Measurements from ENCODE around the gene RLBP1. TPM values are rescaled to one million over a fixed set of nuclear protein-coding genes. Genes with fewer than 3 reads are reported as not detected.

Gene RLBP1
- total RNA-seq, 1 donor from 2014 or later, result not detected

DNA sequence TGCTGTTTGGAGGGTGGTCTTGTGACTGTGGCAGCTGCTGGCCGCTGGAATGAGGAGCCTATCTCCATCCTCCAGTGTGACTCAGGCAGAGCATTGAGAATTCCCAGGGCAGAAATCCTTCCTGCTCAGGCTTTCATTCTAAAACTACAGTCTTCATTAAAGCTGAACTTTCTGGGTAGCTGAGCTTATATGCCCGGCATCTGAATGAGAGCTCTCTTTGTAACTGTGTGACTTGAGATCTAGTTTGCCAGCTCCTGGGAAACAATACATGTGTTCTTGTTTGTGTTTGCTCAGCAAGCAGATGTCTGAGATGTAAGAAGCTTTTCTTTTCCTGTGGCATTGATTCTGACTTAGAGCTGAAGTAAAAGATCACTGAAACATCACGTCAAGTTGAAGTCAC is 22.4 kb downstream of the RLBP1 start:
- no peak for DNase-seq (ENCODE audit: low spot score)
- no peak for TF ChIP-seq CTCF (IDR thresholded peaks at IDR 0.05)
- Mint-ChIP-seq H3K36me3 (ENCODE audit: low read depth) (peaks cover 6% of the 10 kb centered on the region), H3K4me1 (ENCODE audit: low read depth) (peaks cover 24% of the 10 kb centered on the region), H3K27me3 (ENCODE audit: low read depth) (no peaks in the 10 kb centered on the region), H3K9me3 (ENCODE audit: low read depth) (no peaks in the 10 kb centered on the region), H3K27ac (ENCODE audit: unreplicated experiment) (no peak overlapping the region), H3K4me3 (ENCODE audit: unreplicated experiment) (no peak overlapping the region)

DNA sequence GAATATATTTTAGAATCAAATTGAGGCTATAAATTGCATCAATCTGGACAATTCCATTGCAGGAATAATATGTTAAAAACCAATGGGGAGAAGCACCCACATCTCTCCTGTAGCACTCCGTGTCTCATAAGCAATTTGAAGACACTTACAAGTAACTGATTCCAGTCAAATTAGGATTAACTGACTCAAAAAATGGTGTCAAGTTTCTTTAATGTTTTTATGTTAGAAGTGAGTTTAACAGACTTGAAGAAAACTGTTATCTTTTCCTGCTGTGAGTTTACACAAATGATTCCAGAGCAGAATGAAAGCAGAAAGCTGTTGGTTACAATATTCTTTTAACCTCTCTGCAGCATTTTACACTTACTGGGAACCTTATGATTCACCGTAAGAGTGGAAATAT is 23.2 kb downstream of the RLBP1 start:
- H3K27ac Mint-ChIP-seq (ENCODE audit: unreplicated experiment), result no peak overlapping the region
- H3K9me3 Mint-ChIP-seq (ENCODE audit: low read depth), result no peaks in the 10 kb centered on the region
- H3K4me1 Mint-ChIP-seq (ENCODE audit: low read depth), result peaks cover 24% of the 10 kb centered on the region
- DNase-seq (ENCODE audit: low spot score), result no peak
- no peak overlapping the region for H3K4me3 Mint-ChIP-seq (ENCODE audit: unreplicated experiment)
- H3K27me3 Mint-ChIP-seq (ENCODE audit: low read depth), result no peaks in the 10 kb centered on the region
- H3K36me3 Mint-ChIP-seq (ENCODE audit: low read depth), result peaks cover 11% of the 10 kb centered on the region
- TF ChIP-seq CTCF (IDR thresholded peaks at IDR 0.05), result no peak

- no peak overlapping the region for H3K4me3 Mint-ChIP-seq (ENCODE audit: unreplicated experiment)
- no peaks in the 10 kb centered on the region for H3K9me3 Mint-ChIP-seq (ENCODE audit: low read depth)
- peaks cover 24% of the 10 kb centered on the region for H3K4me1 Mint-ChIP-seq (ENCODE audit: low read depth)
- no peak for TF ChIP-seq CTCF (IDR thresholded peaks at IDR 0.05)
- no peak for DNase-seq (ENCODE audit: low spot score)
- peaks cover 13% of the 10 kb centered on the region for H3K36me3 Mint-ChIP-seq (ENCODE audit: low read depth)
- no peak overlapping the region for H3K27ac Mint-ChIP-seq (ENCODE audit: unreplicated experiment)
- H3K27me3 Mint-ChIP-seq (ENCODE audit: low read depth), result no peaks in the 10 kb centered on the region
Measured at GRCh38 chr15:89197503-89197971, 23.8 kb downstream of the RLBP1 start.

DNA sequence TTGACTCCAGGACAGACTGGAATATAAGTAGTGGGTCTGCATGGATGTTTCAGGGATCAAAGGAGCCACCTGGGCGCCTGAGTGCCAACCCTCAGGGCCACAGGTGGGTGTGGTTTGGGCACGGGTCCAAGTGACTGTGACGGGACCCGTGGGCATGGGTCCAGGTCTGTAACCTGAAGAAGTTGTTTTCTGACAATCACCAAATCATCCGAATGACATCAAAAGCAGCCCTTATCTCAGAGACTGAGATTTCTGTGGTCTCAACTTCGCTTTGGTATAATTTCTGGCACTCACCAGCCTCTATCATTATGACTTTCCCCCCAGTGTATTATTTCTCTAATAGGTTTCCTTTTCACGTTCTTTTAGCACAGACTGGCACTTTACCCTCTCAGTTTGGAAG is 24.4 kb downstream of the RLBP1 start:
- no peak overlapping the region for H3K4me3 Mint-ChIP-seq (ENCODE audit: unreplicated experiment)
- no peaks in the 10 kb centered on the region for H3K9me3 Mint-ChIP-seq (ENCODE audit: low read depth)
- TF ChIP-seq CTCF (IDR thresholded peaks at IDR 0.05), result no peak
- H3K27me3 Mint-ChIP-seq (ENCODE audit: low read depth), result no peaks in the 10 kb centered on the region
- no peak overlapping the region for H3K27ac Mint-ChIP-seq (ENCODE audit: unreplicated experiment)
- peaks cover 14% of the 10 kb centered on the region for H3K36me3 Mint-ChIP-seq (ENCODE audit: low read depth)
- no peak for DNase-seq (ENCODE audit: low spot score)
- peaks cover 24% of the 10 kb centered on the region for H3K4me1 Mint-ChIP-seq (ENCODE audit: low read depth)

DNA sequence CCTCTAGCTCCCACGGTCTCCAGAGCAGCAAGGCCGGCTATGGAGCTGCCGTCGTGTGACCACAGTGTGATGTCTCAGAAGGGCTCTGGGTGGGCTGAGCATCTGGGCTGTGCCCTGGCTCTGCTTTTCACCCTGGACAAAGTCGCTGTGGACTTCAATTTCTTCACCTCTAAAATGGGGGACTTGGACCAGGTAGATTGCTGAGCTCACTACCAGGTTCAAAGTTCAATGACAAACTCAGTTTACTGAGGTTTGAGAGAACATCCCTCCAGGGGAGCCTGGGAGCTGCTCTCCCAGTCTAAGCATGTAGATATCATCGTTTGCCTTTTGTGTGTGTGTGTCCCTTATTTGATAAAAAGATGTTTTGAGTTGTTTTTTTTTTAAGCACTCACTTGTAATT is 25.1 kb downstream of the RLBP1 start:
- Mint-ChIP-seq H3K27ac (ENCODE audit: unreplicated experiment) (no peak overlapping the region), H3K36me3 (ENCODE audit: low read depth) (peaks cover 19% of the 10 kb centered on the region), H3K27me3 (ENCODE audit: low read depth) (no peaks in the 10 kb centered on the region), H3K4me1 (ENCODE audit: low read depth) (peaks cover 24% of the 10 kb centered on the region), H3K9me3 (ENCODE audit: low read depth) (no peaks in the 10 kb centered on the region), H3K4me3 (ENCODE audit: unreplicated experiment) (no peak overlapping the region)
- no peak for TF ChIP-seq CTCF (IDR thresholded peaks at IDR 0.05)
- DNase-seq (ENCODE audit: low spot score), result no peak
